Kidney epithelial cell (primary cell): Measurements from ENCODE around the gene NOM1. TPM values are rescaled to one million over a fixed set of nuclear protein-coding genes. Genes with fewer than 3 reads are reported as not detected.
A peak's percentile ranks its signal among the peaks of the same experiment; 100 is the strongest.

Source experiments
- DNase-seq: peaks from one replicate; pipeline ENCODE4 v3.0.0-alpha.2; 2010; ENCODE audit warnings: low read depth
- H3K27me3 ChIP-seq: 2 replicates; pipeline ENCODE4 v1.6.0; 2011; ENCODE audit warnings: low read length; ENCODE audit not compliant: control insufficient read depth, insufficient read depth
- H3K36me3 ChIP-seq: 2 replicates; pipeline ENCODE4 v1.5.1; 2011; ENCODE audit warnings: low read length; ENCODE audit not compliant: control insufficient read depth, insufficient read depth
- H3K4me3 ChIP-seq: 2 replicates; pipeline ENCODE4 v1.5.1; 2011; ENCODE audit warnings: low read depth, mild to moderate bottlenecking, control low read depth, low read length
- CTCF ChIP-seq: IDR thresholded peaks from 2 replicates; pipeline ENCODE4 v1.5.1; 2011; ENCODE audit warnings: mild to moderate bottlenecking, moderate library complexity, low read length, control low read depth, inconsistent platforms; ENCODE audit not compliant: insufficient read depth, poor library complexity, severe bottlenecking
- total RNA-seq: library from RNA; depleted of rRNA; stranded (reverse); fragments of >200 nt; gene quantifications from 2 replicates; pipeline ENCODE4 v1.2.3, GENCODE V29; 2015

Gene NOM1
- total RNA-seq, 1 donor from 2014 or later, result 15.9 TPM

- Histone ChIP-seq H3K36me3 (no peaks in the 10 kb centered on the region), H3K4me3 (no peak overlapping the region), H3K27me3 (peaks cover 93% of the 10 kb centered on the region)
- no peak for DNase-seq
- TF ChIP-seq CTCF, result no peak
These were observed 56.8 kb downstream of the NOM1 start for GRCh38 chr7:157006205-157006747.

- DNase-seq, result no peak
These were observed 57.4 kb downstream of the NOM1 start for GRCh38 chr7:157006829-157007469.

GRCh38 chr7:157007470-157008066 lies 58.1 kb downstream of the NOM1 start:
- peaks cover 92% of the 10 kb centered on the region for H3K27me3 ChIP-seq
- no peak for DNase-seq
- no peak for TF ChIP-seq CTCF
- no peaks in the 10 kb centered on the region for H3K36me3 ChIP-seq
- no peak overlapping the region for H3K4me3 ChIP-seq

More at GRCh38 chr7:157006829-157007469, 57.4 kb downstream of the NOM1 start:
- no peaks in the 10 kb centered on the region for H3K36me3 ChIP-seq
- no peak overlapping the region for H3K4me3 ChIP-seq
- TF ChIP-seq CTCF, result no peak
- H3K27me3 ChIP-seq, result peaks cover 93% of the 10 kb centered on the region

- DNase-seq, result no peak
- peaks cover 92% of the 10 kb centered on the region for H3K27me3 ChIP-seq
- no peaks in the 10 kb centered on the region for H3K36me3 ChIP-seq
- peak overlapping the region; percentile 42 for H3K4me3 ChIP-seq
- TF ChIP-seq CTCF, result no peak
These were observed 59.0 kb downstream of the NOM1 start for GRCh38 chr7:157008206-157009169.

GRCh38 chr7:157009170-157009777 lies 59.8 kb downstream of the NOM1 start:
- Histone ChIP-seq H3K4me3 (peak overlapping the region; percentile 42), H3K27me3 (peaks cover 92% of the 10 kb centered on the region), H3K36me3 (no peaks in the 10 kb centered on the region)
- TF ChIP-seq CTCF, result no peak
- peak; percentile 10 for DNase-seq
